Common myeloid progenitor, CD34-positive (primary cell): ENCODE measurements around the gene REXO5.

Source experiments
- CTCF ChIA-PET: fragments of 350-600 bp; sonication (Branson Sonifier 250); formaldehyde crosslinking; loops from one replicate; lab custom pipeline; 2021; ENCODE audit warnings: antibody characterized with exemption; lab: Charles Lee
- POLR2A ChIA-PET: fragments of 350-600 bp; sonication (Branson Sonifier 250); formaldehyde crosslinking; loops from one replicate; lab custom pipeline; 2021; ENCODE audit warnings: antibody characterized with exemption; lab: Charles Lee
- DNase-seq, 3 donors: peaks; one replicate each; pipeline versions ENCODE4 v3.0.0 to v3.0.0-alpha.2; 2013
- H3K27ac ChIP-seq, 2 experiments: 1 replicate in 1 of 2; 2 replicates in 1 of 2; pipeline ENCODE4 v1.7.0; 2013; ENCODE audit warnings: inconsistent platforms in 2 of 2, low read length in 2 of 2, mild to moderate bottlenecking in 2 of 2, low read depth in 1 of 2, moderate library complexity in 1 of 2; ENCODE audit not compliant: severe bottlenecking in 2 of 2, insufficient read depth in 1 of 2, poor library complexity in 1 of 2
- H3K27me3 ChIP-seq, 5 experiments: replicated peaks in 2 of 5; 1 replicate in 3 of 5; 2 replicates in 2 of 5; pipeline versions ENCODE4 v1.6.1 to v1.7.0; 2013; ENCODE audit warnings: low read length in 4 of 5, mild to moderate bottlenecking in 2 of 5, moderate library complexity in 2 of 5, inconsistent platforms in 1 of 5; ENCODE audit not compliant: insufficient read depth in 5 of 5, control insufficient read depth in 4 of 5
- H3K36me3 ChIP-seq, 4 experiments: 1 replicate in 2 of 4; 2 replicates in 2 of 4; pipeline versions ENCODE4 v1.6.1 to v1.7.0; 2013; ENCODE audit warnings: low read length in 3 of 4, control low read depth in 1 of 4, mild to moderate bottlenecking in 1 of 4; ENCODE audit not compliant: control insufficient read depth in 4 of 4, insufficient read depth in 4 of 4
- H3K4me1 ChIP-seq, 4 experiments: 1 replicate in 3 of 4; 2 replicates in 1 of 4; pipeline versions ENCODE4 v1.6.1 to v1.7.1; 2013; ENCODE audit warnings: low read length in 3 of 4, mild to moderate bottlenecking in 3 of 4, control low read depth in 1 of 4, inconsistent platforms in 1 of 4, moderate library complexity in 1 of 4; ENCODE audit not compliant: control insufficient read depth in 4 of 4, insufficient read depth in 4 of 4; ENCODE audit errors: control extremely low read depth in 1 of 4
- H3K4me3 ChIP-seq, 7 experiments: 1 replicate in 4 of 7; 2 replicates in 3 of 7; pipeline versions ENCODE4 v1.5.1 to v1.7.0; 2013; ENCODE audit warnings: mild to moderate bottlenecking in 7 of 7, low read length in 6 of 7, moderate library complexity in 6 of 7, inconsistent platforms in 2 of 7, low read depth in 2 of 7, control low read depth in 1 of 7; ENCODE audit not compliant: insufficient read depth in 4 of 7, control insufficient read depth in 1 of 7; ENCODE audit errors: extremely low read depth in 1 of 7
- H3K9me3 ChIP-seq, 5 experiments: 1 replicate in 4 of 5; 2 replicates in 1 of 5; pipeline versions ENCODE4 v1.6.1 to v1.7.1; 2013; ENCODE audit warnings: low read length in 4 of 5, mild to moderate bottlenecking in 2 of 5, inconsistent platforms in 1 of 5, low read depth in 1 of 5, moderate library complexity in 1 of 5; ENCODE audit not compliant: control insufficient read depth in 4 of 5, insufficient read depth in 2 of 5; ENCODE audit errors: control extremely low read depth in 1 of 5
- WGBS: methylation state at CpG from one replicate; pipeline ENCODE4 v1.1.5; 2013; ENCODE audit not compliant: insufficient coverage; 5-methylcytosine and 5-hydroxymethylcytosine counted together

REXO5 gene

DNA sequence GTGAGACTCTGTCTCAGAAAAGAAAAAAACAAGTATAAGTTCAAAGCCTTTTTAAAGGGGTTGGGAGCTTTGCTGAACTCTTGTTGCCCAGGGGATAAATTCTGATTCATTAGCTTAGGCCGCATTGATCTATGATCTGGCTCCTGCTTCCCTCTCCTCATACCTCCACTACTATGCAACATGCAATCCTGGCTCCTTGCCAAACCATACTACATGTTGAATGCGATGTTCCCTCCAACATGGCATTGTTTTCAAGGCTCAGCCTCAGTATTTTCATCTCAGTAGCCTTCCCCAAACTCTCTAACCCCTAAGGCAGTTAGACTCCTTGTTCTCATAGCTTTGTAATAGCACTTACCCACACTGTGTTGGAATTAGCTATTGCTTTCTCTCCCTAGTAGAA lies 6.2 kb downstream of the REXO5 start:
- Histone ChIP-seq H3K27ac (no peak overlapping the region), H3K4me3 (no peak overlapping the region), H3K27me3 (no peaks in the 10 kb centered on the region), H3K9me3 (no peaks in the 10 kb centered on the region), H3K4me1 (peaks cover 8 to 79% (median 47%) of the 10 kb centered on the region in 4 experiments), H3K36me3 (peaks cover 0 to 45% (median 12%) of the 10 kb centered on the region in 4 experiments)
- DNase-seq: no peak
- CTCF ChIA-PET: interaction anchor here (1.0 to 7.0 kb wide), 4 partner anchors 8 to 34 kb away, joined by 3 to 41 read pairs (median 11); no protein-coding TSS in a partner anchor
- POLR2A ChIA-PET: no interaction called here
- WGBS: 80% methylated on average over 2 of the region's 2 CpGs

DNA sequence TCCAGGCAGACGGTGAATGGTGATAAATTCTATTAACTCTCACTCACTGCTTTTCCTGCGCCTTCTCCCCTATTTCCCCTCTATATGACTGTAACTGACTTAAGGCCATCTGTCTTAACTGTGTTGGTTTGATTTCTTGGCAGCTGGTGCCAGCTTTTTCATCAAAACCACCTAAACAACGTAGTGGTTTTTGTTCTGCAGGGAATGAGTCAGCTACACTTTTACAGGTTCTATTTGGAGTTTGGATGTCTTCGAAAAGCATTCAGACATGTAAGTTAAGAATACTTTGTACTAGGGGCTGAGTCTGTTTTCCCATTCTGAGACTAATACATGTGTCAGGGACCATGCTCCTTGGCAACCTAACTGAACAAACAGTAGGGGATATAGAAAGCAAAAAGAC lies 8.5 kb downstream of the REXO5 start:
- Histone ChIP-seq H3K9me3 (no peaks in the 10 kb centered on the region), H3K4me3 (peak overlapping the region in 2 of 7 experiments; percentile 43), H3K4me1 (peaks cover 8 to 58% (median 30%) of the 10 kb centered on the region in 4 experiments), H3K27ac (peak overlapping the region in 1 of 2 experiments; percentile 23), H3K27me3 (no peaks in the 10 kb centered on the region), H3K36me3 (peaks cover 3 to 64% (median 23%) of the 10 kb centered on the region in 4 experiments)
- DNase-seq: peak; percentile 67 to 96 (median 94)
- WGBS: 0% methylated on average over 1 of the region's 4 CpGs
- ChIA-PET CTCF (interaction anchor here (0.9 to 7.0 kb wide), 5 partner anchors 10 to 124 kb away, joined by 3 to 41 read pairs (median 3); no protein-coding TSS in a partner anchor), POLR2A (no interaction called here)

DNA sequence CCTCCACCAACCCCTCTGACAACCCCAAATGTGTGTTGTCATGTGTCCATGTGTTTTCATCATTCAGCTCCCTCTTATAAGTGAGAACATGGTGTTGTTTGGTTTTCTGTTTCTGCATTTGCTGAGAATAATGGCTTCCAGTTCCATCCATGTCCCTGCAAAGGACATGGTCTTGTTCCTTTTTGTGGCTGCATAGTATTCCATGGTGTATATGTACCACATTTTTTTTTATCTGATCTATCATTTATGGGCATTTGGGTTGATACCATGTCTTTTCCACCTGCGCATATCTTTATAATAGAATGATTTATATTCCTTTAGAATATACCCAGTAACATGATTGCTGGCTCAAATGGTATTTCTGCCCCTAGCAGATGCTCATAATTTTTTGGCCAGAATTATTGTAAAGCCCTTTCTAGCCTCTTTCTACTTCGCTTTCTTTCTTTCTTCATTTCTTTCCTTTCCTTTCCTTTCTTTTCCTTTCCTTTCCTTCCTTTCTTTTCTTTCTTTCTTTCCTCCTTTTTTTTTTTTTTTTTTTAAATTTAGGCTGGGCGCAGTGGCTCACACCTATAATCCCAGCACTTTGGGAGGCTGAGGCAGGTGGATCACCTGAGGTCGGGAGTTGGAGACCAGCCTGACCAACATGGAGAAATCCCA lies 12.7 kb downstream of the REXO5 start:
- H3K9me3 ChIP-seq: no peaks in the 10 kb centered on the region
- ChIA-PET CTCF (interaction anchor here (1.1 to 1.5 kb wide), 3 partner anchors 13 to 265 kb away, joined by 3 to 6 read pairs (median 4); partner anchors contain the start of genes ERI2 and REXO5), POLR2A (no interaction called here)
- no peak overlapping the region for H3K27ac ChIP-seq
- peaks cover 6 to 69% (median 26%) of the 10 kb centered on the region in 4 experiments for H3K36me3 ChIP-seq
- H3K4me1 ChIP-seq: peaks cover 26 to 50% (median 34%) of the 10 kb centered on the region in 4 experiments
- no peaks in the 10 kb centered on the region for H3K27me3 ChIP-seq
- no peak for DNase-seq
- WGBS: 90% methylated on average over 2 of the region's 4 CpGs
- H3K4me3 ChIP-seq: no peak overlapping the region

DNA sequence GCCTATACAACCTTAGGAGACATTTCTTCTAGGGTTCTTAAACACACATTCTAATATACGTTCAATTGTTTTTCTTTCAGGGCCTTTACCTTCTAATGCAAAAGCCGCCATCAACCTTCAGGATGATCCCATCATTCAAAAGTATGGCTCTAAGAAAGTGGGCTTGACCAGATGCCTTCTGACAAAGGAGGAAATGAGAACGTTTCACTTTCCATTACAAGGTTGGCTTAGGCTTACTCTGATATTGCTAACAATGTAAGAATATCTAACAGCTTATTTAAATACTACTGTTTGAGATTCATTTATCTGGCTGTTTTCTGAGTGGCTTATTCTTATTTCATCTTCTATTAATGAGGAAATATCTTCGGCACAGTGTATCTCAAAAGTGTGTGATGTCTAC lies 15.4 kb downstream of the REXO5 start:
- POLR2A ChIA-PET: no interaction called here
- peaks cover 19 to 35% (median 25%) of the 10 kb centered on the region in 4 experiments for H3K4me1 ChIP-seq
- H3K4me3 ChIP-seq: no peak overlapping the region
- peaks cover 12 to 74% (median 30%) of the 10 kb centered on the region in 4 experiments for H3K36me3 ChIP-seq
- H3K27ac ChIP-seq: no peak overlapping the region
- WGBS: 74% methylated on average over 2 of the region's 4 CpGs
- H3K9me3 ChIP-seq: no peaks in the 10 kb centered on the region
- no peaks in the 10 kb centered on the region for H3K27me3 ChIP-seq
- DNase-seq: no peak
- CTCF ChIA-PET: interaction anchor here (1.2 to 1.5 kb wide), 2 partner anchors 9 to 13 kb away, joined by 3 read pairs; no protein-coding TSS in a partner anchor

DNA sequence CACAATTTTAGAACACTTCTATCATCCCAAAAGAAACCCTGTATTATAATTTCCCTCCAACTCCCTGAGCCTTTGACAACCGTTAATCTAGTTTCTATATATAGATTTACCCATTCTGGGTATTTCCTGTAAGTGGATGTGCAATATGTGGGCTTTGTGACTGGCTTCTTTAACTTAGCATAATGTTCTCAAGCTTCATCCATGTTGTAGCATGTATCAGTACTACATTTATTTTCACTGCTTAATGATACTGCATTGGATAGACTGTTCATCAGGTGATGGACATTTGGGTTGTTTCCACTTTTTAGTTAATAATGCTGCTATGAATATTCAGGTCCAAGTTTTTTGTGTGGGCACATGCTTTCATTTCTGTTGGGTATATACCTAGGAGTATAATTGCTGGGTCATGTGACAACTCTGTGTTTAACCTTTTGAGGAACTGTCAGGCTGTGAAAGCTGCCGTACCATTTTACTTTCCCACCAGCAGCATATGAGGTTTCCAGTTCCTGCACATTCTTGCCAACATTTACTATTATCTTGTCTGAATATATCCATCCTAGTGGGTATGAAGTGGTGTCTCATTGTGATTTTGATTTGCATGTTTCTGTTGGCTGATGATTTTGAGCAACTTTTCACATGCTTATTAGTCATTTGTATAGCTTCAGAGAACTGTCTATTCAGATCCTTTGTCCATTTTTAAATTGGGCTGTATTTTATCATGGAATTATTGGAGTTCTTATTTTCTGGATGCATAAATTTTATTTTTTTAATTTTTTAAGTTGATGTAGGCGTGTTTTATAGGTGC lies 16.4 kb downstream of the REXO5 start:
- Histone ChIP-seq H3K4me1 (peaks cover 17 to 35% (median 25%) of the 10 kb centered on the region in 4 experiments), H3K4me3 (peak overlapping the region in 1 of 7 experiments; percentile 37), H3K27ac (no peak overlapping the region), H3K9me3 (no peaks in the 10 kb centered on the region), H3K36me3 (peaks cover 12 to 73% (median 31%) of the 10 kb centered on the region in 4 experiments), H3K27me3 (no peaks in the 10 kb centered on the region)
- CTCF ChIA-PET: interaction anchor here (1.0 to 3.7 kb wide), 4 partner anchors 9 to 30 kb away, joined by 3 to 18 read pairs (median 3); no protein-coding TSS in a partner anchor
- POLR2A ChIA-PET: no interaction called here
- peak in 1 of 3 donors; percentile 46 for DNase-seq
- WGBS: no CpG with 5 or more reads among the region's 3 CpGs

DNA sequence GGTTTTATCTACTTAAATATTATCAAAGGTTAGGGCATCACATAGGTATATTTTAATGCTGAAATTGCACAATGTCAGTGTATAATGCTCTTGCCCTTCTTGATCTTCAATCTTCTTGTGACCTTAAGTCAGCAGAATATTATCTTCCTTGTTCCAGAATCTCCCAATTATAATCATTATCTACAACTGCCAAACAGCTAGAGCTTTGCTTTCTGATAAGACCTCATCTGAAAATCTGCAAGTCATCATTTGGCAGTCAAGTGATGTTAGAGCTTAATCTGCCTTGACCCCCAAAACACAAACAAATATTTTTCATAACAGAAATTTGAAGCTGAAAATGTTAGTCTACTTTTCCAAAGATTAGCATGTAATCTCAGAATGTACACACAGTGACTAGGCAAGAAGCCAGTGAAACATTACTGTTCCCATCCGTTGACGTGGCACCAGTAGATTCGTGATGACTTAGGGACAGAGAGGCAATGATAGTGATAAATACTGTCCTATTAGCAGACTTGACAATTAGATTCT lies 19.8 kb downstream of the REXO5 start:
- peak; percentile 25 to 78 (median 59) for DNase-seq
- H3K4me1 ChIP-seq: peaks cover 17 to 35% (median 25%) of the 10 kb centered on the region in 4 experiments
- CTCF ChIA-PET: interaction anchor here (0.7 to 3.7 kb wide), 5 partner anchors 12 to 27 kb away, joined by 4 to 18 read pairs (median 4); partner anchors contain the start of genes ERI2 and REXO5
- POLR2A ChIA-PET: interaction anchor here (0.9 kb wide), 1 partner anchor 18 kb away, joined by 3 read pairs; no protein-coding TSS in a partner anchor
- H3K27me3 ChIP-seq: no peaks in the 10 kb centered on the region
- peaks cover 13 to 67% (median 33%) of the 10 kb centered on the region in 4 experiments for H3K36me3 ChIP-seq
- H3K9me3 ChIP-seq: no peaks in the 10 kb centered on the region
- no peak overlapping the region for H3K4me3 ChIP-seq
- 51% methylated on average over 3 of the region's 3 CpGs for WGBS
- peak overlapping the region in 1 of 2 experiments; percentile 67 for H3K27ac ChIP-seq
